DND-41 (cell line): ENCODE measurements around the gene REEP1.

Source experiments
- ATAC-seq: fragments of 200-7000 bp; cut with Tn5 transposase; 3 replicates; pipeline ENCODE4 v1.9.1; 2021; ENCODE audit warnings: low read depth; ENCODE audit not compliant: insufficient read depth
- DNase-seq: peaks from one replicate; pipeline ENCODE4 v3.0.0-alpha.2; 2020
- H2AFZ ChIP-seq: 2 replicates; pipeline ENCODE4 v1.6.0; 2012; ENCODE audit warnings: low read depth, low read length
- H3K27ac ChIP-seq: 2 replicates; pipeline ENCODE4 v1.5.1; 2012; ENCODE audit warnings: low read length, inconsistent platforms
- H3K27me3 ChIP-seq: fragments of 200-600 bp; sonication (generic); 2 replicates; pipeline ENCODE4 v1.6.0; 2012; ENCODE audit warnings: low read length, mild to moderate bottlenecking, inconsistent platforms; ENCODE audit not compliant: insufficient read depth, poor library complexity
- H3K36me3 ChIP-seq: 2 replicates; pipeline ENCODE4 v1.5.1; 2012; ENCODE audit warnings: low read length, inconsistent platforms; ENCODE audit not compliant: insufficient read depth
- H3K4me1 ChIP-seq: 2 replicates; pipeline ENCODE4 v1.5.1; 2012; ENCODE audit warnings: mild to moderate bottlenecking, low read length; ENCODE audit not compliant: insufficient read depth
- H3K4me2 ChIP-seq: 2 replicates; pipeline ENCODE4 v1.6.0; 2012; ENCODE audit warnings: mild to moderate bottlenecking, moderate library complexity, low read length, inconsistent platforms; ENCODE audit not compliant: insufficient read depth
- H3K4me3 ChIP-seq, 2 experiments: fragments of 200-600 bp in 1 of 2; shearing (Covaris generic) in 1 of 2; 2 replicates each; pipeline ENCODE4 v1.5.1; 2012 to 2016; ENCODE audit warnings: inconsistent platforms in 2 of 2, low read length in 2 of 2, mild to moderate bottlenecking in 2 of 2, low read depth in 1 of 2, moderate library complexity in 1 of 2
- H3K79me2 ChIP-seq: 2 replicates; pipeline ENCODE4 v1.6.0; 2012; ENCODE audit warnings: low read length, inconsistent platforms; ENCODE audit not compliant: insufficient read depth
- H3K9ac ChIP-seq: 2 replicates; pipeline ENCODE4 v1.6.0; 2012; ENCODE audit warnings: low read depth, mild to moderate bottlenecking, inconsistent platforms, low read length, moderate library complexity
- H3K9me3 ChIP-seq: 2 replicates; pipeline ENCODE4 v1.5.1; 2012; ENCODE audit warnings: low read length, moderate library complexity, mild to moderate bottlenecking, inconsistent platforms; ENCODE audit not compliant: insufficient read depth, severe bottlenecking
- H4K20me1 ChIP-seq: 2 replicates; pipeline ENCODE4 v1.6.0; 2012; ENCODE audit warnings: low read length; ENCODE audit not compliant: insufficient read depth
- EZH2 ChIP-seq: IDR thresholded peaks from 3 replicates; pipeline ENCODE4 v1.6.1; 2012; ENCODE audit warnings: borderline replicate concordance, low read depth, mild to moderate bottlenecking, moderate library complexity, low read length, inconsistent platforms; ENCODE audit not compliant: severe bottlenecking
- TF ChIP-seq, protein P1 (sequence below): IDR thresholded peaks from 2 replicates; pipeline ENCODE4 v1.5.1; 2012; ENCODE audit warnings: borderline replicate concordance, low read length, moderate library complexity, mild to moderate bottlenecking; ENCODE audit not compliant: poor library complexity, severe bottlenecking; ENCODE audit errors: extremely low read depth

The REEP1 gene

DNA sequence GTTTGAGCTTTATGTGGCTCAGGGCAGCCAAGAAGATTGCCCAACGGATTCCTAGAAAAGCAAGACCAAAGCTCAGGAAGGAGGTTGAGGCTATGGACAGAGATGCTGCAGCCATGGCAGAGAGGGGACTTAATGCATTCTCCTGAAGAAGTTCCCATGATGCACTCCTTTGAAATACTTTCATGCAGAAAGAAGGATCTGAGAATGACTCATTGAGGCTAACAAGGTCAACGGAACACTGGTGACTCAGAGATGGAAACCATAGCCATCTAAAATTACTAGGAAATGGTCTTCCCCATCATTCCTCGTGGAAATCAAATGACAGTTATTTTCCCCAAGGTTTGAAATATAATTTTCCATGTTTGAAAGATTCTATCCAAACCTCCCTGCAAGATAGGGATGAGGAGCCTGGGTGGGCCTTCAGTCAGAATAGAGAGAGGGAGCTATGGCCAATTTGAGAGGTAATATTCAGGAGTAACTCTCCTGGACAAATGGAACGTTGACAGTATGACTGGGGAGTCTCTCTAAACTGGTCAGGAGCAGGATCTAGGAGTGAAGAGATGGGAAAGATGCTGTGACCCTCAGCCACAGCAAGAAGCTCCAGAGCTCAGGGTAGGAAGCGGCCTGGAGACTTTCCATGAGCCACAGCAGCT, 63.0 kb downstream of the REEP1 start:
- H4K20me1 ChIP-seq = no peaks in the 10 kb centered on the region
- no peaks in the 10 kb centered on the region for H3K36me3 ChIP-seq
- DNase-seq (no peak), ATAC-seq (no peak)
- H3K9ac ChIP-seq = no peak overlapping the region
- no peaks in the 10 kb centered on the region for H3K79me2 ChIP-seq
- H3K4me2 ChIP-seq = no peak overlapping the region
- no peak overlapping the region for H2AFZ ChIP-seq
- H3K27me3 ChIP-seq = no peaks in the 10 kb centered on the region
- H3K4me3 ChIP-seq = no peak overlapping the region
- TF ChIP-seq, protein P1, sequence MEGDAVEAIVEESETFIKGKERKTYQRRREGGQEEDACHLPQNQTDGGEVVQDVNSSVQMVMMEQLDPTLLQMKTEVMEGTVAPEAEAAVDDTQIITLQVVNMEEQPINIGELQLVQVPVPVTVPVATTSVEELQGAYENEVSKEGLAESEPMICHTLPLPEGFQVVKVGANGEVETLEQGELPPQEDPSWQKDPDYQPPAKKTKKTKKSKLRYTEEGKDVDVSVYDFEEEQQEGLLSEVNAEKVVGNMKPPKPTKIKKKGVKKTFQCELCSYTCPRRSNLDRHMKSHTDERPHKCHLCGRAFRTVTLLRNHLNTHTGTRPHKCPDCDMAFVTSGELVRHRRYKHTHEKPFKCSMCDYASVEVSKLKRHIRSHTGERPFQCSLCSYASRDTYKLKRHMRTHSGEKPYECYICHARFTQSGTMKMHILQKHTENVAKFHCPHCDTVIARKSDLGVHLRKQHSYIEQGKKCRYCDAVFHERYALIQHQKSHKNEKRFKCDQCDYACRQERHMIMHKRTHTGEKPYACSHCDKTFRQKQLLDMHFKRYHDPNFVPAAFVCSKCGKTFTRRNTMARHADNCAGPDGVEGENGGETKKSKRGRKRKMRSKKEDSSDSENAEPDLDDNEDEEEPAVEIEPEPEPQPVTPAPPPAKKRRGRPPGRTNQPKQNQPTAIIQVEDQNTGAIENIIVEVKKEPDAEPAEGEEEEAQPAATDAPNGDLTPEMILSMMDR = no peak
- TF ChIP-seq EZH2 = no peak
- H3K27ac ChIP-seq = no peak overlapping the region
- H3K4me1 ChIP-seq = no peaks in the 10 kb centered on the region
- peaks cover 16% of the 10 kb centered on the region for H3K9me3 ChIP-seq

DNA sequence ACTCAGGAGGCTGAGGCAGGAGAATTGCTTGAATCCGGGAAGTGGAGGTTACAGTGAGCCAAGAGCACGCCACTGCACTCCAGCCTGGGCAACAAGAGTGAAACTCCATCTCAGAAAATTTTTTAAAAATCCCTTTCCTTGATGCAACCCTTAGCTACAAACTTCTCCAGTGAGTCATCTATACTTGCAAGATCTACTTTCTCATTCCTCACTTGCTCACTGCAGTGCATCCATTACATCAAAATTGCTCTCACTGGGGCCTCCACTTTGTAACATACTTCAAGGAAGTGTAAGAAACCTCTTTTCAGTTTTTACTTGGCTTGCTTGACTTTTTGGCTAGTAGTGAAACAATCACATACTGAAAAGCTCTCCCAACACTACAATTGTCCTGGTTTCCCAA, 65.3 kb downstream of the REEP1 start:
- Histone ChIP-seq H3K27ac (no peak overlapping the region), H3K79me2 (no peaks in the 10 kb centered on the region), H3K27me3 (no peaks in the 10 kb centered on the region), H4K20me1 (no peaks in the 10 kb centered on the region), H2AFZ (no peak overlapping the region), H3K36me3 (no peaks in the 10 kb centered on the region), H3K4me2 (no peak overlapping the region), H3K4me3 (no peak overlapping the region), H3K9me3 (peaks cover 16% of the 10 kb centered on the region), H3K4me1 (no peaks in the 10 kb centered on the region), H3K9ac (no peak overlapping the region)
- DNase-seq (no peak), ATAC-seq (no peak)
- no peak for TF ChIP-seq EZH2
- TF ChIP-seq, protein P1 = no peak

GRCh38 chr2:86271248-86271647, 66.2 kb downstream of the REEP1 start:
- Histone ChIP-seq H3K4me3 (no peak overlapping the region), H3K27ac (no peak overlapping the region), H3K27me3 (no peaks in the 10 kb centered on the region), H2AFZ (no peak overlapping the region), H3K4me2 (no peak overlapping the region), H4K20me1 (no peaks in the 10 kb centered on the region), H3K4me1 (no peaks in the 10 kb centered on the region), H3K9ac (no peak overlapping the region), H3K9me3 (peaks cover 16% of the 10 kb centered on the region), H3K79me2 (no peaks in the 10 kb centered on the region), H3K36me3 (no peaks in the 10 kb centered on the region)
- TF ChIP-seq, protein P1 = no peak
- TF ChIP-seq EZH2 = no peak
- ATAC-seq (no peak), DNase-seq (no peak)
